ENCODE data around the gene DPY19L3. TPM values are rescaled to one million over a fixed set of nuclear protein-coding genes. Genes with fewer than 3 reads are reported as not detected.

DPY19L3 gene
- total RNA-seq, 2 donors from 2014 or later, result 86.5 to 112 TPM

- Histone ChIP-seq H3K27me3 (ENCODE audit: control insufficient read depth, insufficient read depth, low read length, poor library complexity, severe bottlenecking) (no peaks in the 10 kb centered on the region), H3K36me3 (ENCODE audit: control insufficient read depth, insufficient read depth, low read length) (peaks cover 15% of the 10 kb centered on the region), H3K4me3 (ENCODE audit: low read length) (no peak overlapping the region), H3K9me3 (ENCODE audit: control insufficient read depth, low read length) (no peaks in the 10 kb centered on the region), H3K27ac (ENCODE audit: low read depth, low read length) (no peak overlapping the region), H3K4me1 (ENCODE audit: control insufficient read depth, insufficient read depth, low read length) (no peaks in the 10 kb centered on the region), H3K9ac (ENCODE audit: extremely low read depth, low read length, poor library complexity, severe bottlenecking) (no peak overlapping the region)
- Mint-ChIP-seq H3K4me3 (no peak overlapping the region), H3K4me1 (peaks cover 6% of the 10 kb centered on the region), H3K36me3 (ENCODE audit: low read depth) (peaks cover 4% of the 10 kb centered on the region), H3K27ac (no peak overlapping the region), H3K9me3 (no peaks in the 10 kb centered on the region), H3K27me3 (ENCODE audit: insufficient read depth) (no peaks in the 10 kb centered on the region)
- no peak for DNase-seq
- WGBS, 2 experiments (ENCODE audit: insufficient coverage in 1 of 2, insufficient read length in 1 of 2), result 91 to 100% methylated on average over 2 of the region's 3 CpGs
- TF ChIP-seq, protein P1, sequence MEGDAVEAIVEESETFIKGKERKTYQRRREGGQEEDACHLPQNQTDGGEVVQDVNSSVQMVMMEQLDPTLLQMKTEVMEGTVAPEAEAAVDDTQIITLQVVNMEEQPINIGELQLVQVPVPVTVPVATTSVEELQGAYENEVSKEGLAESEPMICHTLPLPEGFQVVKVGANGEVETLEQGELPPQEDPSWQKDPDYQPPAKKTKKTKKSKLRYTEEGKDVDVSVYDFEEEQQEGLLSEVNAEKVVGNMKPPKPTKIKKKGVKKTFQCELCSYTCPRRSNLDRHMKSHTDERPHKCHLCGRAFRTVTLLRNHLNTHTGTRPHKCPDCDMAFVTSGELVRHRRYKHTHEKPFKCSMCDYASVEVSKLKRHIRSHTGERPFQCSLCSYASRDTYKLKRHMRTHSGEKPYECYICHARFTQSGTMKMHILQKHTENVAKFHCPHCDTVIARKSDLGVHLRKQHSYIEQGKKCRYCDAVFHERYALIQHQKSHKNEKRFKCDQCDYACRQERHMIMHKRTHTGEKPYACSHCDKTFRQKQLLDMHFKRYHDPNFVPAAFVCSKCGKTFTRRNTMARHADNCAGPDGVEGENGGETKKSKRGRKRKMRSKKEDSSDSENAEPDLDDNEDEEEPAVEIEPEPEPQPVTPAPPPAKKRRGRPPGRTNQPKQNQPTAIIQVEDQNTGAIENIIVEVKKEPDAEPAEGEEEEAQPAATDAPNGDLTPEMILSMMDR (conservative IDR thresholded peaks at IDR 0.05), result no peak
Measured at GRCh38 chr19:32388393-32388855, 17.1 kb upstream of the DPY19L3 start.

DNA sequence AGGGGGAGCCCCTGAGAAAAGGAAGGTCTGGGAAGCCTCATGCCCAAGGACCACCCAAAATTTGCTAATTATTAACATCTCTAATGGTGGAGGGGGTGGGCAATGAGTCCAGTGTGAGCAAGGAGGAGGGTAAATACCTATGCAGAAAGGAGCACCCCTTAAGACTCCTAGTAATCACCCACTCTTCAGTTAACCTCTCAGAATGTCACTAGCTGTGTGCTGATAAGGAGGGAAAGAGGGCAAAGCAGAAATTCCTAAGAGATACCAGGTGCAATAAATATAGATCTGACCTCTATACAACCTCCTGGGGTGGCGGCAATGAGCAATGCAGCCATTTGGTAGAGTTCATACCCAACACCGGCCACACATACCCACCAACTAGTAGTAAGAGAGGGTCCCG is 12.7 kb upstream of the DPY19L3 start:
- H3K9me3 ChIP-seq (ENCODE audit: control insufficient read depth, low read length), result no peaks in the 10 kb centered on the region
- Mint-ChIP-seq H3K9me3 (no peaks in the 10 kb centered on the region), H3K27ac (peak overlapping the region; percentile 26), H3K4me3 (no peak overlapping the region), H3K36me3 (ENCODE audit: low read depth) (peaks cover 21% of the 10 kb centered on the region), H3K27me3 (ENCODE audit: insufficient read depth) (no peaks in the 10 kb centered on the region), H3K4me1 (peaks cover 11% of the 10 kb centered on the region)
- H3K9ac ChIP-seq (ENCODE audit: extremely low read depth, low read length, poor library complexity, severe bottlenecking), result no peak overlapping the region
- H3K4me1 ChIP-seq (ENCODE audit: control insufficient read depth, insufficient read depth, low read length), result no peaks in the 10 kb centered on the region
- H3K4me3 ChIP-seq (ENCODE audit: low read length), result no peak overlapping the region
- no peak for DNase-seq
- WGBS, 2 experiments (ENCODE audit: insufficient coverage in 1 of 2, insufficient read length in 1 of 2), result 100% methylated on average over 3 of the region's 3 CpGs; no CpG with 5 or more reads in 1 of the 2 experiments
- H3K27me3 ChIP-seq (ENCODE audit: control insufficient read depth, insufficient read depth, low read length, poor library complexity, severe bottlenecking), result no peaks in the 10 kb centered on the region
- H3K27ac ChIP-seq (ENCODE audit: low read depth, low read length), result no peak overlapping the region
- H3K36me3 ChIP-seq (ENCODE audit: control insufficient read depth, insufficient read depth, low read length), result no peaks in the 10 kb centered on the region
- TF ChIP-seq, protein P1 (conservative IDR thresholded peaks at IDR 0.05), result no peak

GRCh38 chr19:32396046-32396652 is 9.4 kb upstream of the DPY19L3 start:
- H3K4me3 ChIP-seq (ENCODE audit: low read length), result no peak overlapping the region
- no peaks in the 10 kb centered on the region for H3K4me1 ChIP-seq (ENCODE audit: control insufficient read depth, insufficient read depth, low read length)
- H3K9me3 ChIP-seq (ENCODE audit: control insufficient read depth, low read length), result no peaks in the 10 kb centered on the region
- peaks cover 25% of the 10 kb centered on the region for H3K36me3 Mint-ChIP-seq (ENCODE audit: low read depth)
- no peaks in the 10 kb centered on the region for H3K36me3 ChIP-seq (ENCODE audit: control insufficient read depth, insufficient read depth, low read length)
- no peaks in the 10 kb centered on the region for H3K27me3 Mint-ChIP-seq (ENCODE audit: insufficient read depth)
- H3K4me3 Mint-ChIP-seq, result no peak overlapping the region
- no peak overlapping the region for H3K27ac ChIP-seq (ENCODE audit: low read depth, low read length)
- no peak overlapping the region for H3K27ac Mint-ChIP-seq
- 93 to 100% methylated on average over 3 to 6 of the region's 6 CpGs for WGBS, 2 experiments (ENCODE audit: insufficient coverage in 1 of 2, insufficient read length in 1 of 2)
- H3K27me3 ChIP-seq (ENCODE audit: control insufficient read depth, insufficient read depth, low read length, poor library complexity, severe bottlenecking), result peaks cover 2% of the 10 kb centered on the region
- H3K9me3 Mint-ChIP-seq, result no peaks in the 10 kb centered on the region
- no peak overlapping the region for H3K9ac ChIP-seq (ENCODE audit: extremely low read depth, low read length, poor library complexity, severe bottlenecking)
- TF ChIP-seq, protein P1 (conservative IDR thresholded peaks at IDR 0.05), result no peak
- DNase-seq, result no peak
- H3K4me1 Mint-ChIP-seq, result peaks cover 11% of the 10 kb centered on the region
